IMR-90 (cell line): ENCODE results near the gene CDX1. TPM values are rescaled to one million over a fixed set of nuclear protein-coding genes. Genes with fewer than 3 reads are reported as not detected.

ENCODE experiments used
- ATAC-seq: fragments of 200-7000 bp; cut with Tn5 transposase; 2 replicates; pipeline ENCODE4 v1.9.1; 2020; ENCODE audit warnings: low read depth, mild to moderate bottlenecking, moderate library complexity
- BruUV-seq: library from RNA; stranded (reverse); fragments of 400-500 nt; replicated peaks from 2 replicates; lab custom pipeline; 2021; lab: Mats Ljungman, UMichigan
- CTCF ChIA-PET: fragments of 300-600 bp; formaldehyde crosslinking; extraction: SDS; loops from one replicate; lab custom pipeline; 2021; ENCODE audit warnings: antibody characterized with exemption; lab: Yijun Ruan, JAX
- POLR2A ChIA-PET: fragments of 300-600 bp; sonication (Branson Sonifier 250); formaldehyde crosslinking; loops from one replicate; lab custom pipeline; 2022; ENCODE audit warnings: antibody characterized with exemption; ENCODE audit not compliant: unreplicated experiment; lab: Charles Lee
- DNase-seq: peaks from one replicate; pipeline ENCODE4 v3.0.0; 2013
- H2AFZ ChIP-seq: replicated peaks from 2 replicates; pipeline ENCODE3; 2013; ENCODE audit warnings: low read length, mild to moderate bottlenecking; ENCODE audit not compliant: poor library complexity
- H2AK5ac ChIP-seq: 2 replicates; pipeline ENCODE4 v1.6.1; 2013; ENCODE audit warnings: low read depth, low read length, inconsistent platforms
- H2AK9ac ChIP-seq: replicated peaks from 2 replicates; pipeline ENCODE3; 2013; ENCODE audit warnings: mild to moderate bottlenecking, low read depth, low read length, moderate library complexity; ENCODE audit not compliant: poor library complexity
- H2BK120ac ChIP-seq: 2 replicates; pipeline ENCODE4 v1.6.1; 2013; ENCODE audit warnings: low read depth, low read length, inconsistent platforms
- H2BK15ac ChIP-seq: 3 replicates; pipeline ENCODE4 v1.6.1; 2013; ENCODE audit warnings: low read depth, low read length, inconsistent platforms
- H2BK20ac ChIP-seq: 2 replicates; pipeline ENCODE4 v1.6.1; 2013; ENCODE audit warnings: low read depth, mild to moderate bottlenecking, inconsistent platforms, low read length, moderate library complexity
- H2BK5ac ChIP-seq: 2 replicates; pipeline ENCODE4 v1.6.1; 2013; ENCODE audit warnings: mild to moderate bottlenecking, low read depth, low read length, inconsistent platforms; ENCODE audit not compliant: poor library complexity, severe bottlenecking
- H3K14ac ChIP-seq: replicated peaks from 2 replicates; pipeline ENCODE4 v1.6.1; 2013; ENCODE audit warnings: low read depth, low read length, inconsistent platforms
- H3K18ac ChIP-seq: 2 replicates; pipeline ENCODE4 v1.6.1; 2013; ENCODE audit warnings: low read depth, low read length, control low read depth
- H3K23ac ChIP-seq: 2 replicates; pipeline ENCODE4 v1.6.1; 2013; ENCODE audit warnings: low read depth, low read length, inconsistent platforms
- H3K27ac ChIP-seq: 2 replicates; pipeline ENCODE4 v1.5.1; 2013; ENCODE audit warnings: mild to moderate bottlenecking, control low read depth, low read length; ENCODE audit not compliant: insufficient read depth
- H3K27me3 ChIP-seq: 2 replicates; pipeline ENCODE4 v1.6.1; 2013; ENCODE audit warnings: low read length; ENCODE audit not compliant: control insufficient read depth, insufficient read depth
- H3K36me3 ChIP-seq: 2 replicates; pipeline ENCODE4 v1.6.1; 2013; ENCODE audit warnings: low read length, mixed read lengths; ENCODE audit not compliant: control insufficient read depth, insufficient read depth
- H3K4ac ChIP-seq: 2 replicates; pipeline ENCODE4 v1.6.1; 2013; ENCODE audit warnings: low read depth, low read length, inconsistent platforms
- H3K4me1 ChIP-seq: 2 replicates; pipeline ENCODE4 v1.6.1; 2013; ENCODE audit warnings: low read length, mixed read lengths; ENCODE audit not compliant: control insufficient read depth, insufficient read depth
- H3K4me2 ChIP-seq: 2 replicates; pipeline ENCODE4 v1.6.1; 2013; ENCODE audit warnings: low read depth, mild to moderate bottlenecking, control low read depth, low read length, moderate library complexity
- H3K4me3 ChIP-seq: 2 replicates; pipeline ENCODE4 v1.5.1; 2013; ENCODE audit warnings: low read depth, mild to moderate bottlenecking, control low read depth, low read length, moderate library complexity; ENCODE audit not compliant: insufficient read depth
- H3K56ac ChIP-seq: 2 replicates; pipeline ENCODE4 v1.6.1; 2013; ENCODE audit warnings: low read length, inconsistent platforms; ENCODE audit not compliant: insufficient read depth; ENCODE audit errors: extremely low read depth
- H3K79me1 ChIP-seq, 2 experiments: 2 replicates each; pipeline ENCODE4 v1.6.1; 2013; ENCODE audit warnings: low read length in 2 of 2, inconsistent platforms in 1 of 2, low read depth in 1 of 2
- H3K9ac ChIP-seq: 2 replicates; pipeline ENCODE4 v1.6.1; 2013; ENCODE audit warnings: low read depth, low read length, control low read depth
- H3K9me1 ChIP-seq: 2 replicates; pipeline ENCODE4 v1.6.1; 2013; ENCODE audit warnings: low read length, inconsistent platforms; ENCODE audit not compliant: insufficient read depth
- H3K9me3 ChIP-seq: 2 replicates; pipeline ENCODE4 v1.6.1; 2013; ENCODE audit warnings: low read length; ENCODE audit not compliant: control insufficient read depth, insufficient read depth
- H4K20me1 ChIP-seq: 2 replicates; pipeline ENCODE4 v1.6.1; 2013; ENCODE audit warnings: low read length, inconsistent platforms; ENCODE audit not compliant: insufficient read depth
- H4K5ac ChIP-seq: 2 replicates; pipeline ENCODE4 v1.6.1; 2013; ENCODE audit warnings: mild to moderate bottlenecking, low read depth, low read length, control low read depth
- H4K8ac ChIP-seq, 2 experiments: 2 replicates each; pipeline ENCODE4 v1.6.1; 2013; ENCODE audit warnings: low read depth in 2 of 2, low read length in 2 of 2, control low read depth in 1 of 2, inconsistent platforms in 1 of 2
- H4K91ac ChIP-seq: 2 replicates; pipeline ENCODE4 v1.6.1; 2013; ENCODE audit warnings: low read depth, low read length, inconsistent platforms; ENCODE audit not compliant: insufficient read depth
- CHD1 ChIP-seq: IDR thresholded peaks from 2 replicates; pipeline ENCODE4 v1.6.1; 2012; ENCODE audit warnings: low read depth, low read length, improper control_type of control experiment
- MAZ ChIP-seq: IDR thresholded peaks from 2 replicates; pipeline ENCODE4 v1.6.1; 2012; ENCODE audit warnings: low read depth, mild to moderate bottlenecking, low read length, improper control_type of control experiment, moderate library complexity, borderline replicate concordance
- RFX5 ChIP-seq: IDR thresholded peaks from 2 replicates; pipeline ENCODE4 v1.8.0; 2012; ENCODE audit warnings: low read depth, mild to moderate bottlenecking, low read length, moderate library complexity
- SMC3 ChIP-seq: fragments of 150-350 bp; IDR thresholded peaks from 2 replicates; pipeline ENCODE4 v1.6.1; 2016; ENCODE audit warnings: low read depth, mild to moderate bottlenecking, antibody characterized with exemption, low read length, moderate library complexity
- WGBS, 2 experiments: methylation state at CpG; one replicate each; pipeline versions ENCODE4 v1.1.5 to v1.1.7; 2013; ENCODE audit warnings: missing lambda C conversion rate in 2 of 2; ENCODE audit not compliant: insufficient read length in 1 of 2; ENCODE audit errors: extremely low coverage in 2 of 2; 5-methylcytosine and 5-hydroxymethylcytosine counted together
- dilution Hi-C: fragments of 300-500 bp; cut with HindIII; formaldehyde crosslinking; loops from one replicate; pipeline ENCODE4 v1.14.3; 2018; ENCODE audit warnings: low sequenced_read_pairs; ENCODE audit not compliant: unreplicated experiment
- in situ Hi-C: fragments of 300-500 bp; cut with MboI; formaldehyde crosslinking; loops from 3 replicates; pipeline ENCODE4 v1.14.3; 2019; ENCODE audit warnings: low sequenced_read_pairs, inconsistent platforms, mixed read lengths
- intact Hi-C: fragments of 100-400 bp; cut with micrococcal nuclease; formaldehyde crosslinking; loops from 2 replicates; pipeline ENCODE4 v1.10.0; 2022
- polyA plus RNA-seq, 3 experiments: library from polyadenylated mRNA; depleted of rRNA; stranded (reverse); fragments of >200 nt; gene quantifications; 2 replicates each; pipeline ENCODE4 v1.2.3, GENCODE V29; 2012; ENCODE audit warnings: low replicate concordance in 1 of 3
- total RNA-seq: library from RNA; depleted of rRNA; stranded (reverse); fragments of >200 nt; gene quantifications from 2 replicates; pipeline ENCODE4 v1.2.3, GENCODE V29; 2012

Gene CDX1
- total and polyA plus RNA-seq, 2 of the 4 experiments (the other 2 are of a cell fraction): 0.18 to 0.24 TPM

DNA sequence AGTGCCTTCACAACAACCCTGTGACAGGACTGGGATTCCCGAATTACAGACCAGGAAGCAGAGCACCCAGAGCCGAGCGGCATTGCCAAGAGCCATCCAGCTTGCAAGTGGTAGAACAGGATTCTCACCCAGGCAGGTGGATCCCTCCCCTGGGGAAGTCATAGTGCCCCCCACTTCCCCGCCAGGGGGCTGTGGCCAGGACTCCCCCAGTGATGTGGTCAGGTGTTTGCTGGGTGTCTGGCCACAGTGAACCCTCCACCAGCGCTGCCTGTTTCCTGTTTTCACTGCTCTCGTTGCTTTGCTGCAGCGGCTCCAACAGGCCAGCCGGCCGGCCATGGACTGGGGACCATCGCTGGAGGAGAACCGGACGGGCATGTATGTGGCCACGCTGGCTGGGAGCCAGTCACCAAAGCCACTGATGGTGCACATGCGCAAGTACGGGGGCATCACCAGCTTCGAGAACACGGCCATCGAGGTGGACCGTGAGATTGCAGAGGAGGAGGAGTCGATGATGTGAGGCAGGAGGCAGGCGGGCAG is 42.6 kb downstream of the CDX1 start (continued):
- no peak for TF ChIP-seq MAZ

DNA sequence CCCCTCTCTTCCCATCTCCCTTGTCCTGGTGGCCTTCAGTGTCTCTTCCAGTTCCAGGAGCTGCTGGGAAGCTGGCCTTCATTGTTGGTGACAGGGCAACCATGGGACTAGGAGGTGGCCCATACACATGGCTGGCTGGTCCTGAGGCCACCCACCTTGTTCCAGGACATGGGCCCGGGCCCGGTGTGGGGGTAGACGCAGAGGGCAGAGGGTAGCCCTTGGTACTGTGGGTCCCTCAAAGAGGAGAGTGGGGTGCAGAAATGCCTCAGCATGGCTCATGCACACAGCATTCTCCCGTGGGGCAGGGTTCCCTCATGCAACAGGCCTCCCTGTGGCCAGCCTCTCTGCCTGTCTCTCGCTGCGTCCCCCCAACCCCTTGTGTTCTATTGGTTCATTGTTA is 44.1 kb downstream of the CDX1 start:
- H3K18ac ChIP-seq: no peak overlapping the region
- BruUV-seq: no TSS peak
- intact Hi-C loops (loop anchor here (10.0 kb wide), 1 partner anchor 176 kb away; no protein-coding TSS in a partner anchor), in situ Hi-C loops (loop anchor here (5.0 to 25.0 kb wide), 4 partner anchors 83 to 573 kb away; partner anchors contain the start of genes HMGXB3 and TIGD6), dilution Hi-C loops (no loop called here)
- WGBS, 2 experiments: no CpG with 5 or more reads among the region's 6 CpGs
- no peak overlapping the region for H2BK120ac ChIP-seq
- H3K4ac ChIP-seq: peak overlapping the region; percentile 33
- no peak overlapping the region for H2BK5ac ChIP-seq
- ATAC-seq: no peak
- H2AK9ac ChIP-seq: no peak overlapping the region
- DNase-seq: no peak
- H2AFZ ChIP-seq: no peak overlapping the region
- CTCF ChIA-PET: no interaction called here
- H3K4me1 ChIP-seq: peaks cover 11% of the 10 kb centered on the region
- H2BK20ac ChIP-seq: no peak overlapping the region
- no peak overlapping the region for H3K23ac ChIP-seq
- no peaks in the 10 kb centered on the region for H3K36me3 ChIP-seq
- no peak overlapping the region for H3K9ac ChIP-seq
- H2AK5ac ChIP-seq: no peak overlapping the region
- H3K4me3 ChIP-seq: no peak overlapping the region
- H3K27me3 ChIP-seq: no peaks in the 10 kb centered on the region
- no peak overlapping the region for H3K56ac ChIP-seq
- H4K8ac ChIP-seq: no peak overlapping the region
- no peak for TF ChIP-seq SMC3
- no peak for TF ChIP-seq MAZ
- no peak for TF ChIP-seq RFX5
- TF ChIP-seq CHD1: no peak
- no peak overlapping the region for H3K14ac ChIP-seq
- H4K20me1 ChIP-seq: no peaks in the 10 kb centered on the region
- no peak overlapping the region for H2BK15ac ChIP-seq
- no peak overlapping the region for H4K5ac ChIP-seq
- H4K91ac ChIP-seq: no peak overlapping the region; the same call in 1 of the 2 replicates
- no peaks in the 10 kb centered on the region for H3K79me1 ChIP-seq
- POLR2A ChIA-PET: no interaction called here
- H3K9me3 ChIP-seq: no peaks in the 10 kb centered on the region
- H3K4me2 ChIP-seq: no peak overlapping the region
- no peak overlapping the region for H3K27ac ChIP-seq
- H3K9me1 ChIP-seq: peaks cover 6% of the 10 kb centered on the region; the same call in 1 of the 2 replicates
